SU-DHL-6 (cell line): ENCODE measurements around the gene NOS1AP.

Experiments used
- H2AFZ ChIP-seq: fragments of 200-600 bp; sonication (generic); 2 replicates; pipeline ENCODE4 v1.6.1; 2014; ENCODE audit warnings: low read depth, mild to moderate bottlenecking, moderate library complexity, mixed read lengths, antibody characterized with exemption, low read length; ENCODE audit not compliant: severe bottlenecking
- H3F3A ChIP-seq: fragments of 200-600 bp; shearing (Covaris generic); 2 replicates; pipeline ENCODE4 v1.6.0; 2016; ENCODE audit warnings: antibody characterized with exemption, mild to moderate bottlenecking; ENCODE audit not compliant: insufficient read depth
- H3K27ac ChIP-seq: fragments of 200-600 bp; sonication (generic); 2 replicates; pipeline ENCODE4 v1.5.1; 2016; ENCODE audit warnings: low read depth, mild to moderate bottlenecking, low read length, moderate library complexity, mixed read lengths
- H3K27me3 ChIP-seq: fragments of 200-600 bp; sonication (generic), shearing (Covaris generic); 2 replicates; pipeline ENCODE4 v1.6.0; 2014; ENCODE audit warnings: mild to moderate bottlenecking, low read length
- H3K36me3 ChIP-seq: fragments of 200-600 bp; sonication (generic); 2 replicates; pipeline ENCODE4 v1.6.1; 2014; ENCODE audit warnings: mild to moderate bottlenecking, low read length, mixed read lengths
- H3K4me2 ChIP-seq: fragments of 300-600, 200-600 bp; shearing (Covaris generic), sonication (generic); 2 replicates; pipeline ENCODE4 v1.6.0; 2014; ENCODE audit warnings: low read length, low read depth, mild to moderate bottlenecking; ENCODE audit not compliant: poor library complexity, severe bottlenecking
- H3K4me3 ChIP-seq: fragments of 200-600 bp; sonication (generic); 2 replicates; pipeline ENCODE4 v1.5.1; 2014; ENCODE audit warnings: antibody characterized with exemption, low read length, mild to moderate bottlenecking, mixed read lengths; ENCODE audit not compliant: insufficient read depth, poor library complexity, severe bottlenecking
- H3K79me2 ChIP-seq: fragments of 200-600 bp; sonication (generic); 2 replicates; pipeline ENCODE4 v1.6.1; 2014; ENCODE audit warnings: mild to moderate bottlenecking, low read length, moderate library complexity; ENCODE audit not compliant: insufficient read depth
- H3K9ac ChIP-seq: fragments of 200-600 bp; sonication (generic); 2 replicates; pipeline ENCODE4 v1.7.0; 2014; ENCODE audit warnings: mild to moderate bottlenecking, low read length
- H3K9me2 ChIP-seq: fragments of 200-600 bp; sonication (generic); replicated peaks from 2 replicates; pipeline ENCODE4 v1.6.1; 2014; ENCODE audit warnings: low read length; ENCODE audit not compliant: insufficient read depth
- H3K9me3 ChIP-seq: fragments of 200-600 bp; sonication (generic); 2 replicates; pipeline ENCODE4 v1.6.1; 2014; ENCODE audit warnings: low read length, mixed read lengths; ENCODE audit not compliant: insufficient read depth
- H4K20me1 ChIP-seq: fragments of 200-600 bp; sonication (generic); 2 replicates; pipeline ENCODE4 v1.6.1; 2014; ENCODE audit warnings: low read depth, mild to moderate bottlenecking, antibody characterized with exemption, low read length, moderate library complexity, mixed read lengths
- EZH2phosphoT487 ChIP-seq: fragments of 200-600 bp; sonication (generic), shearing (Covaris generic); conservative IDR thresholded peaks from 2 replicates; pipeline ENCODE4 v1.6.1; 2018; ENCODE audit warnings: mild to moderate bottlenecking, antibody characterized with exemption, low read length, moderate library complexity, mixed read lengths
- TF ChIP-seq, protein P1 (sequence below): fragments of 200-600 bp; sonication (generic); IDR thresholded peaks from one replicate; pipeline ENCODE4 v1.5.1; 2017; ENCODE audit warnings: antibody characterized with exemption, mild to moderate bottlenecking, low read length, moderate library complexity; ENCODE audit not compliant: insufficient read depth, poor library complexity, severe bottlenecking

NOS1AP gene

DNA sequence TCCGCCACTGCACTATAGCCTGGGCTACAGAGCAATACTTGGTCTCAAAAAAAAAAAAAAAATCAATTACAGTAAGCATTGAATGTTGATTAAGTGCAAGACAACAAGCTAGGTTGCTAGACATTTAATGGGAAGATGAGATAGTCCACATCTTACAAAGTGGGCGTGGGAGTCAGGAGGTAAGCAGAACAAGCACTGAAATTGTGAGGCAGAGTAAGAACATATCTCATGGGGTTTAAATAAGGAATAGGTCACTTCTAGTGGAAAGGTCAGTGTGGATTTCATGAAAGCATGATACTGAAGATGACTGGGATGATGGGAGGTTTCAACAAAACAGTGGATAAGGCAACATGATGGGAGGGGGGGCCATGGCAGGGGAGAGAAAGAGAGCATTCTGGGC, 44.0 kb upstream of the NOS1AP start:
- H4K20me1 ChIP-seq, result no peaks in the 10 kb centered on the region
- H3K4me2 ChIP-seq, result no peak overlapping the region
- no peaks in the 10 kb centered on the region for H3K79me2 ChIP-seq
- H3K27ac ChIP-seq, result no peak overlapping the region
- H3K9ac ChIP-seq, result no peak overlapping the region
- H3K27me3 ChIP-seq, result no peaks in the 10 kb centered on the region
- H3K9me3 ChIP-seq, result no peaks in the 10 kb centered on the region
- H3K9me2 ChIP-seq, result no peaks in the 10 kb centered on the region
- no peak overlapping the region for H3K4me3 ChIP-seq
- TF ChIP-seq, protein P1, sequence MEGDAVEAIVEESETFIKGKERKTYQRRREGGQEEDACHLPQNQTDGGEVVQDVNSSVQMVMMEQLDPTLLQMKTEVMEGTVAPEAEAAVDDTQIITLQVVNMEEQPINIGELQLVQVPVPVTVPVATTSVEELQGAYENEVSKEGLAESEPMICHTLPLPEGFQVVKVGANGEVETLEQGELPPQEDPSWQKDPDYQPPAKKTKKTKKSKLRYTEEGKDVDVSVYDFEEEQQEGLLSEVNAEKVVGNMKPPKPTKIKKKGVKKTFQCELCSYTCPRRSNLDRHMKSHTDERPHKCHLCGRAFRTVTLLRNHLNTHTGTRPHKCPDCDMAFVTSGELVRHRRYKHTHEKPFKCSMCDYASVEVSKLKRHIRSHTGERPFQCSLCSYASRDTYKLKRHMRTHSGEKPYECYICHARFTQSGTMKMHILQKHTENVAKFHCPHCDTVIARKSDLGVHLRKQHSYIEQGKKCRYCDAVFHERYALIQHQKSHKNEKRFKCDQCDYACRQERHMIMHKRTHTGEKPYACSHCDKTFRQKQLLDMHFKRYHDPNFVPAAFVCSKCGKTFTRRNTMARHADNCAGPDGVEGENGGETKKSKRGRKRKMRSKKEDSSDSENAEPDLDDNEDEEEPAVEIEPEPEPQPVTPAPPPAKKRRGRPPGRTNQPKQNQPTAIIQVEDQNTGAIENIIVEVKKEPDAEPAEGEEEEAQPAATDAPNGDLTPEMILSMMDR, result no peak
- H3K36me3 ChIP-seq, result no peaks in the 10 kb centered on the region
- H2AFZ ChIP-seq, result no peak overlapping the region
- H3F3A ChIP-seq, result no peaks in the 10 kb centered on the region

DNA sequence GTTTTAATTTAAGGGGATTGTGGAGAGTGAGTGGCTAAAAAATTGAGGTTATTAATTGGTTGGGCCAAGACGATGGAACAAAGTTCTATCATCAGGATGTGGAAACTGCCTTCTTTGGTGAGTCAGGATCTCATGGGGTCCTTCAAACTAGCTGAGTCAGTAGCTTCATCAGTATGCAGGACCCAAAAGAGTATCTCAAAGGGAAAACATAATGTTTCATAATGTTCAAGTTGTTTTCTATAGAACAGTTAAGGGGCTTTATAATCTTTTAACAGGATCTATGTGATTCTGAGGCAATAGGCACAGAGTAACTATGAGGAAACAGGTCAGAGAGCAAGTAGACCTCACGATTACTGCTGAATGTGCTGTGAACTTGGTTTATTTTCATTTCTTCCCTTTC, 42.6 kb upstream of the NOS1AP start:
- Histone ChIP-seq H3K9me3 (no peaks in the 10 kb centered on the region), H2AFZ (no peak overlapping the region), H3K9me2 (no peaks in the 10 kb centered on the region), H3K4me3 (no peak overlapping the region), H3K79me2 (no peaks in the 10 kb centered on the region), H3K9ac (no peak overlapping the region), H3K27me3 (no peaks in the 10 kb centered on the region), H3K36me3 (no peaks in the 10 kb centered on the region), H3K4me2 (no peak overlapping the region), H4K20me1 (no peaks in the 10 kb centered on the region), H3F3A (no peaks in the 10 kb centered on the region), H3K27ac (no peak overlapping the region)
- no peak for TF ChIP-seq EZH2phosphoT487
- TF ChIP-seq, protein P1, result no peak

DNA sequence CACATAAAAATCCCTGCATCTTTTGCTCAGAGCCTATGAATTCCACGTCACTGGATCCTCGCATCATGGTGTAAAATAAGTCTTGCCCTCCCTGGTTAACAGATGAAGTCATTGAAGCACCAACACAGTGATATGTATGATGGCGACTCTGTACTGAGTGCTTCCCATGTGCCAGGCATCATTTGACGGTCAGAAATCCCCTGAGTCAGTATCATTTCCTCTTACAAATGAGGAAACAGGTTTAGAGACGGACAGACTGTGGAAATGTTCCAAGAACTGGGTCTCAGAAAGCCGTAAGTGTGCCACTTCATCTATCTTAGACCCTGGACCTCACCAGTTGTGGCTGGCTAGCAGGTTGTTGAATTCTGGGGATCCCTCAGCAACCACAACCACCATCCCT, 40.8 kb upstream of the NOS1AP start:
- no peak for TF ChIP-seq EZH2phosphoT487
- TF ChIP-seq, protein P1, result no peak
- no peak overlapping the region for H3K27ac ChIP-seq
- no peaks in the 10 kb centered on the region for H3K9me2 ChIP-seq
- H3K4me3 ChIP-seq, result no peak overlapping the region
- H3K9ac ChIP-seq, result no peak overlapping the region
- H2AFZ ChIP-seq, result no peak overlapping the region
- H3K27me3 ChIP-seq, result no peaks in the 10 kb centered on the region
- no peaks in the 10 kb centered on the region for H3K36me3 ChIP-seq
- no peaks in the 10 kb centered on the region for H3K79me2 ChIP-seq
- no peaks in the 10 kb centered on the region for H4K20me1 ChIP-seq
- no peak overlapping the region for H3K4me2 ChIP-seq
- H3F3A ChIP-seq, result no peaks in the 10 kb centered on the region
- no peaks in the 10 kb centered on the region for H3K9me3 ChIP-seq

DNA sequence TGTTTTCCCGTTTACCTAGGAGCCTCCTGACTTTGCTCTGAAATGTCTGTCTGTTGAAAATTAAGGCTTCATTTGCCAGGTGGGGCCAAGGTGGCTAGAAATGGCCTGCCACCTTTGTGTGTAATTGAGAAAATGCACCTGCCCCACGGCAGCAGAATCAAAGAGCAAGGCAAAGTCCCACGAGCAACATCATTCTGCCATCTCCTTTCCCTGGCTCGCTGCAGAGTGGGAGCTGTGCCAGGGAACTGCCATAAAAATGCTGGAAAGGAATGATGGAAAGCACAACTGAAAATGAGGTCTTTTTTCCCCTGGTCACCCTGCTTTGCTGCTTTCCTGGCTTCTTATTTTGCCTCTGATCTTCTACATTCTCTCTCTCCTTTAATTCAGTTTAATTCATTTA, 40.3 kb upstream of the NOS1AP start:
- no peak overlapping the region for H3K4me2 ChIP-seq
- no peaks in the 10 kb centered on the region for H3K27me3 ChIP-seq
- no peaks in the 10 kb centered on the region for H3K79me2 ChIP-seq
- TF ChIP-seq, protein P1, result no peak
- no peak for TF ChIP-seq EZH2phosphoT487
- H3K27ac ChIP-seq, result no peak overlapping the region
- no peak overlapping the region for H3K9ac ChIP-seq
- no peaks in the 10 kb centered on the region for H3K9me2 ChIP-seq
- H3K9me3 ChIP-seq, result no peaks in the 10 kb centered on the region
- H4K20me1 ChIP-seq, result no peaks in the 10 kb centered on the region
- H3K36me3 ChIP-seq, result no peaks in the 10 kb centered on the region
- no peaks in the 10 kb centered on the region for H3F3A ChIP-seq
- no peak overlapping the region for H2AFZ ChIP-seq
- H3K4me3 ChIP-seq, result no peak overlapping the region
